ENCODE data around the gene NCOA7.

NCOA7 gene

DNA sequence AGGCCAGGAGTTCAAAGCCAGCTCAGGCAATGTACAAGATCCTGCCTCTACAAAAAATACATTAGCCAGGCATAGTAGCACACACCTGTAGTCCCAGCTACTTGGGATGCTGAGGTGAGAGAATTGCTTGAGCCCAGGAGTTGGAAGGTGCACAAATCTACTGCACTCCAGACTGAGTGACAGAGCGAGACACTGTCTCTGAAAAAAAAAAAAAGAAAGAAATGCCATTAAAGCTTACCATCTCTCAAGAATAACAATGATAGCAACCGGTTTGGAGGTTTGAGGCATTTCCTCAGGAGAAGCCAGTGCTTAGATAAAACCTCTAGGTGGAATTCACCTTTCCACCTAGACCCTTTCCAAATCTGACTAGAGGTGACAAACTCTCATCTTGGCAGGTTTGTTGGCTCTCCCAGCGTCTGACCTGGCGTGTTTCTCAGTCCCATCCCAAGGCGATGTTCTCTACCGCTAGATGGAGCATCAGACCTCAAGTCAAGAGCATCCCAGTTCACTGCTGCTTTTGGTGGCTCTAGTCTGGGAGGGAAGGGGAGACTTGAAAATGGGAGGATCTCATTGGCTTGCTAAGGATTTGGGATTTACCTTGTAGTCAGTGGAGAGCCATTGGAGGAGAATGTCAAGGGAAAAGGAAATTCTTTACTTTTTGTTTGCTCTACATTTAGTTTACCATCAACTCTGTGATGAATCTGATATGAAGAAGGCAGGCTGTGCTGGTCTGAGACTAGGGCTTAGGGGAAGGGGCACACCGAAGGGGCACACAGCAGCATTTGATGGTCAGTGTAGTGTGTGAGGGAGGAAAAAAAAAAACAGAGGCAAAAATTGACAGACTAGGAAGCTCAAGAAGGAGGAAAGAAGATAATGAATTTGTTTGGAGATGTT lies 67.9 kb downstream of the NCOA7 start:
- no peak; the same call in 2 of the 3 replicates for ATAC-seq
- TF ChIP-seq ARNTL (CRISPR knock-in tag; IDR thresholded peaks at IDR 0.05; ENCODE audit: borderline replicate concordance, low read depth) = no peak
- TF ChIP-seq, protein P1, sequence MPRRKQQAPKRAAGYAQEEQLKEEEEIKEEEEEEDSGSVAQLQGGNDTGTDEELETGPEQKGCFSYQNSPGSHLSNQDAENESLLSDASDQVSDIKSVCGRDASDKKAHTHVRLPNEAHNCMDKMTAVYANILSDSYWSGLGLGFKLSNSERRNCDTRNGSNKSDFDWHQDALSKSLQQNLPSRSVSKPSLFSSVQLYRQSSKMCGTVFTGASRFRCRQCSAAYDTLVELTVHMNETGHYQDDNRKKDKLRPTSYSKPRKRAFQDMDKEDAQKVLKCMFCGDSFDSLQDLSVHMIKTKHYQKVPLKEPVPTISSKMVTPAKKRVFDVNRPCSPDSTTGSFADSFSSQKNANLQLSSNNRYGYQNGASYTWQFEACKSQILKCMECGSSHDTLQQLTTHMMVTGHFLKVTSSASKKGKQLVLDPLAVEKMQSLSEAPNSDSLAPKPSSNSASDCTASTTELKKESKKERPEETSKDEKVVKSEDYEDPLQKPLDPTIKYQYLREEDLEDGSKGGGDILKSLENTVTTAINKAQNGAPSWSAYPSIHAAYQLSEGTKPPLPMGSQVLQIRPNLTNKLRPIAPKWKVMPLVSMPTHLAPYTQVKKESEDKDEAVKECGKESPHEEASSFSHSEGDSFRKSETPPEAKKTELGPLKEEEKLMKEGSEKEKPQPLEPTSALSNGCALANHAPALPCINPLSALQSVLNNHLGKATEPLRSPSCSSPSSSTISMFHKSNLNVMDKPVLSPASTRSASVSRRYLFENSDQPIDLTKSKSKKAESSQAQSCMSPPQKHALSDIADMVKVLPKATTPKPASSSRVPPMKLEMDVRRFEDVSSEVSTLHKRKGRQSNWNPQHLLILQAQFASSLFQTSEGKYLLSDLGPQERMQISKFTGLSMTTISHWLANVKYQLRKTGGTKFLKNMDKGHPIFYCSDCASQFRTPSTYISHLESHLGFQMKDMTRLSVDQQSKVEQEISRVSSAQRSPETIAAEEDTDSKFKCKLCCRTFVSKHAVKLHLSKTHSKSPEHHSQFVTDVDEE (CRISPR knock-in tag; IDR thresholded peaks at IDR 0.05) = no peak
- no peak for TF ChIP-seq PPARA (CRISPR knock-in tag; IDR thresholded peaks at IDR 0.05; ENCODE audit: borderline replicate concordance)
- TF ChIP-seq ZC3H10 (CRISPR knock-in tag; IDR thresholded peaks at IDR 0.05) = no peak
- TF ChIP-seq, protein P2, sequence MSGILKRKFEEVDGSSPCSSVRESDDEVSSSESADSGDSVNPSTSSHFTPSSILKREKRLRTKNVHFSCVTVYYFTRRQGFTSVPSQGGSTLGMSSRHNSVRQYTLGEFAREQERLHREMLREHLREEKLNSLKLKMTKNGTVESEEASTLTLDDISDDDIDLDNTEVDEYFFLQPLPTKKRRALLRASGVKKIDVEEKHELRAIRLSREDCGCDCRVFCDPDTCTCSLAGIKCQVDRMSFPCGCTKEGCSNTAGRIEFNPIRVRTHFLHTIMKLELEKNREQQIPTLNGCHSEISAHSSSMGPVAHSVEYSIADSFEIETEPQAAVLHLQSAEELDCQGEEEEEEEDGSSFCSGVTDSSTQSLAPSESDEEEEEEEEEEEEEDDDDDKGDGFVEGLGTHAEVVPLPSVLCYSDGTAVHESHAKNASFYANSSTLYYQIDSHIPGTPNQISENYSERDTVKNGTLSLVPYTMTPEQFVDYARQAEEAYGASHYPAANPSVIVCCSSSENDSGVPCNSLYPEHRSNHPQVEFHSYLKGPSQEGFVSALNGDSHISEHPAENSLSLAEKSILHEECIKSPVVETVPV (CRISPR knock-in tag; IDR thresholded peaks at IDR 0.05) = no peak
- no peak for TF ChIP-seq ISL1 (CRISPR knock-in tag; IDR thresholded peaks at IDR 0.05)
- TF ChIP-seq, protein P3, sequence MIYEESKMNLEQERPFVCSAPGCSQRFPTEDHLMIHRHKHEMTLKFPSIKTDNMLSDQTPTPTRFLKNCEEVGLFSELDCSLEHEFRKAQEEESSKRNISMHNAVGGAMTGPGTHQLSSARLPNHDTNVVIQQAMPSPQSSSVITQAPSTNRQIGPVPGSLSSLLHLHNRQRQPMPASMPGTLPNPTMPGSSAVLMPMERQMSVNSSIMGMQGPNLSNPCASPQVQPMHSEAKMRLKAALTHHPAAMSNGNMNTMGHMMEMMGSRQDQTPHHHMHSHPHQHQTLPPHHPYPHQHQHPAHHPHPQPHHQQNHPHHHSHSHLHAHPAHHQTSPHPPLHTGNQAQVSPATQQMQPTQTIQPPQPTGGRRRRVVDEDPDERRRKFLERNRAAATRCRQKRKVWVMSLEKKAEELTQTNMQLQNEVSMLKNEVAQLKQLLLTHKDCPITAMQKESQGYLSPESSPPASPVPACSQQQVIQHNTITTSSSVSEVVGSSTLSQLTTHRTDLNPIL (CRISPR knock-in tag; IDR thresholded peaks at IDR 0.05; ENCODE audit: low read depth) = no peak
- TF ChIP-seq ZFP3 (CRISPR knock-in tag; IDR thresholded peaks at IDR 0.05) = no peak
- no peak for TF ChIP-seq ZFP30 (CRISPR knock-in tag; IDR thresholded peaks at IDR 0.05)
- TF ChIP-seq TOX (CRISPR knock-in tag; IDR thresholded peaks at IDR 0.05; ENCODE audit: borderline replicate concordance) = no peak
- no peak for TF ChIP-seq ZNF565 (CRISPR knock-in tag; conservative IDR thresholded peaks at IDR 0.05; ENCODE audit: low read depth)
- no peak for TF ChIP-seq TCF4 (CRISPR knock-in tag; IDR thresholded peaks at IDR 0.05; ENCODE audit: borderline replicate concordance)
- TF ChIP-seq ESRRG (CRISPR knock-in tag; IDR thresholded peaks at IDR 0.05) = no peak
- no peak for TF ChIP-seq GLIS3 (CRISPR knock-in tag; IDR thresholded peaks at IDR 0.05)
- no peak for TF ChIP-seq SNAI2 (CRISPR knock-in tag; IDR thresholded peaks at IDR 0.05)
- TF ChIP-seq, protein P4, sequence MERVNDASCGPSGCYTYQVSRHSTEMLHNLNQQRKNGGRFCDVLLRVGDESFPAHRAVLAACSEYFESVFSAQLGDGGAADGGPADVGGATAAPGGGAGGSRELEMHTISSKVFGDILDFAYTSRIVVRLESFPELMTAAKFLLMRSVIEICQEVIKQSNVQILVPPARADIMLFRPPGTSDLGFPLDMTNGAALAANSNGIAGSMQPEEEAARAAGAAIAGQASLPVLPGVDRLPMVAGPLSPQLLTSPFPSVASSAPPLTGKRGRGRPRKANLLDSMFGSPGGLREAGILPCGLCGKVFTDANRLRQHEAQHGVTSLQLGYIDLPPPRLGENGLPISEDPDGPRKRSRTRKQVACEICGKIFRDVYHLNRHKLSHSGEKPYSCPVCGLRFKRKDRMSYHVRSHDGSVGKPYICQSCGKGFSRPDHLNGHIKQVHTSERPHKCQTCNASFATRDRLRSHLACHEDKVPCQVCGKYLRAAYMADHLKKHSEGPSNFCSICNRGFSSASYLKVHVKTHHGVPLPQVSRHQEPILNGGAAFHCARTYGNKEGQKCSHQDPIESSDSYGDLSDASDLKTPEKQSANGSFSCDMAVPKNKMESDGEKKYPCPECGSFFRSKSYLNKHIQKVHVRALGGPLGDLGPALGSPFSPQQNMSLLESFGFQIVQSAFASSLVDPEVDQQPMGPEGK (CRISPR knock-in tag; IDR thresholded peaks at IDR 0.05; ENCODE audit: borderline replicate concordance) = no peak
- no peak for TF ChIP-seq BACH2 (CRISPR knock-in tag; IDR thresholded peaks at IDR 0.05; ENCODE audit: borderline replicate concordance)
- no peak for TF ChIP-seq ZNF70 (CRISPR knock-in tag; IDR thresholded peaks at IDR 0.05)
- TF ChIP-seq OSR1 (CRISPR knock-in tag; IDR thresholded peaks at IDR 0.05) = no peak
- TF ChIP-seq, protein P5, sequence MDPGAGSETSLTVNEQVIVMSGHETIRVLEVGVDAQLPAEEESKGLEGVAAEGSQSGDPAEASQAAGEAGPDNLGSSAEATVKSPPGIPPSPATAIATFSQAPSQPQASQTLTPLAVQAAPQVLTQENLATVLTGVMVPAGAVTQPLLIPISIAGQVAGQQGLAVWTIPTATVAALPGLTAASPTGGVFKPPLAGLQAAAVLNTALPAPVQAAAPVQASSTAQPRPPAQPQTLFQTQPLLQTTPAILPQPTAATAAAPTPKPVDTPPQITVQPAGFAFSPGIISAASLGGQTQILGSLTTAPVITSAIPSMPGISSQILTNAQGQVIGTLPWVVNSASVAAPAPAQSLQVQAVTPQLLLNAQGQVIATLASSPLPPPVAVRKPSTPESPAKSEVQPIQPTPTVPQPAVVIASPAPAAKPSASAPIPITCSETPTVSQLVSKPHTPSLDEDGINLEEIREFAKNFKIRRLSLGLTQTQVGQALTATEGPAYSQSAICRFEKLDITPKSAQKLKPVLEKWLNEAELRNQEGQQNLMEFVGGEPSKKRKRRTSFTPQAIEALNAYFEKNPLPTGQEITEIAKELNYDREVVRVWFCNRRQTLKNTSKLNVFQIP (CRISPR knock-in tag; IDR thresholded peaks at IDR 0.05; ENCODE audit: borderline replicate concordance, low read depth) = no peak

DNA sequence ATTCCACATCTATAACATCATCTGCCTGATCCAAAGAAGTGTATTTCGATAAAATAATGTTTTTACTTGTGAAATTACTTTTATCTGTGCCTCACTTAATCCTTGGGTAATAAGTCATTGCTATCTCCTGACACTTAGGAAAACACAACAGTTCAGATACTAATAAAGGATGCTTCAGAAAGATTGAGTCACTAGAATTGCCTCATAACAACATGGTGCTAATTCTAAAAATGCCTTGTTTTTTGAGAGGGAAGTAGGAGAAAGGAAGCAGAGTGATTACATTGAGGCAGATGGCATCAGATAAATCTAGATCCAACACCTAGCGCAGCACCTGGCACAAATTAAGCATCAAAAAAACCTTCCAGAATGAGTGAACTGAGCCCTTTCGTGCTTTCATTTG lies 69.0 kb downstream of the NCOA7 start:
- TF ChIP-seq PPARA (CRISPR knock-in tag; IDR thresholded peaks at IDR 0.05; ENCODE audit: borderline replicate concordance) (no peak), CSDC2 (CRISPR knock-in tag; IDR thresholded peaks at IDR 0.05) (no peak), ZFP30 (CRISPR knock-in tag; IDR thresholded peaks at IDR 0.05) (no peak), ISL1 (CRISPR knock-in tag; IDR thresholded peaks at IDR 0.05) (no peak), ZFP3 (CRISPR knock-in tag; IDR thresholded peaks at IDR 0.05) (no peak), ESRRG (CRISPR knock-in tag; IDR thresholded peaks at IDR 0.05) (no peak), ZNF8 (CRISPR knock-in tag; IDR thresholded peaks at IDR 0.05) (no peak), ZC3H10 (CRISPR knock-in tag; IDR thresholded peaks at IDR 0.05) (no peak), TOX (CRISPR knock-in tag; IDR thresholded peaks at IDR 0.05; ENCODE audit: borderline replicate concordance) (no peak), TCF4 (CRISPR knock-in tag; IDR thresholded peaks at IDR 0.05; ENCODE audit: borderline replicate concordance) (no peak), SNAI2 (CRISPR knock-in tag; IDR thresholded peaks at IDR 0.05) (no peak), ARNTL (CRISPR knock-in tag; IDR thresholded peaks at IDR 0.05; ENCODE audit: borderline replicate concordance, low read depth) (no peak), BACH2 (CRISPR knock-in tag; IDR thresholded peaks at IDR 0.05; ENCODE audit: borderline replicate concordance) (no peak), OSR1 (CRISPR knock-in tag; IDR thresholded peaks at IDR 0.05) (no peak)
- TF ChIP-seq, protein P3 (CRISPR knock-in tag; IDR thresholded peaks at IDR 0.05; ENCODE audit: low read depth) = no peak
- TF ChIP-seq, protein P5 (CRISPR knock-in tag; IDR thresholded peaks at IDR 0.05; ENCODE audit: borderline replicate concordance, low read depth) = no peak
- TF ChIP-seq, protein P4 (CRISPR knock-in tag; IDR thresholded peaks at IDR 0.05; ENCODE audit: borderline replicate concordance) = no peak
- ATAC-seq = no peak
